Measurements from ENCODE around the gene PDE3B. TPM values are rescaled to one million over a fixed set of nuclear protein-coding genes. Genes with fewer than 3 reads are reported as not detected.

Gene PDE3B
- total RNA-seq, 3 donors from 2014 or later: 14.1 to 177 (median 17.3) TPM

DNA sequence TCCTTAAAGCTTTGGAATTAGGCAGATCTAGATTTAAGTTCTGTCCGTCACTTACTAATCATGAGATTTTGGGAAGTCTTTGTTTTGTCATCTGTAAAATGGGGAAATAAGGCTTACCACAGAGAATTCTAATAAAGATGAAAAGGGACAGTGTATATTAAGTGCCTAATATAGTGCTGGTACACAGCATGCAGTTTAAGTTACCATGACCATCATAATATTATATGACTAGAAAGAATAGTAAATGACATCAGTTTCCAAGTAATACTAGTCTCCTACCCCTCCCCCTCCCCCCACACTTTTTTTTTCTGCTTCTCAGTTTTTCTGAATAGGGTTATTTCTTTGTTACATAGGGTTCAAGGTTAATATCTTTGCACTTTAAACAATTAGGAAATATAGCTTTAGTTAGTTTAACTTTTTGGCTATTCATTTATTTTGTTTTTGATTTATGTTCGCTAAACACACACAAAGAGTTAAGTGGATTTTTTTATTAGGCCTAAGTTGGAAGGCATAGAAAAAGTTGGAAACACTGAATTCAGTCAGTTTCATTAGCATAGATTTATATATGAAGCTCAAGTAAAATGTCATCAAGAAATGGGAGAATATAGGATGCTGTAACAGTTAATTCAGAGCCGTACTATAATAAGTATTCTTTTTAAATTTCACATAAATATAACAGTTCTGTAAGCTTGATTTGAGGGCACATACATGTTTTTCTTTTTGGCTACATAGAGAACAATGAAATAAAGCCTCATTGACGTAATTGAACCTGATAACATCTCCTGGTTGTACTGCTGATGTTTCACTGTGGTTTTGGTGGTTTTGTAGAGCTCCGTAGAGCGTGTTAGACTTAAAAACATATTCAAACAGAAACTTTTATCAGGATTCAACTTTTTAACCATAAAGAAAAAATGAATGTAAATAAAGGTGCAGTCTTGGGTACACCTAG lies 121.2 kb downstream of the PDE3B start:
- no peaks in the 10 kb centered on the region for H3K4me1 ChIP-seq
- intact Hi-C loops (cut with DNase I; ENCODE audit: low total_unique reads): no loop called here
- no peak for DNase-seq (ENCODE audit: low spot score in 2 of 2)
- H3K27ac ChIP-seq: no peak overlapping the region
- peaks cover 0 to 6% of the 10 kb centered on the region in 2 donors for H3K27me3 ChIP-seq
- H3K4me3 ChIP-seq: no peak overlapping the region
- H3K9me3 ChIP-seq: no peaks in the 10 kb centered on the region
- no peak for TF ChIP-seq CTCF (IDR thresholded peaks at IDR 0.05)
- no peaks in the 10 kb centered on the region for H3K36me3 ChIP-seq

DNA sequence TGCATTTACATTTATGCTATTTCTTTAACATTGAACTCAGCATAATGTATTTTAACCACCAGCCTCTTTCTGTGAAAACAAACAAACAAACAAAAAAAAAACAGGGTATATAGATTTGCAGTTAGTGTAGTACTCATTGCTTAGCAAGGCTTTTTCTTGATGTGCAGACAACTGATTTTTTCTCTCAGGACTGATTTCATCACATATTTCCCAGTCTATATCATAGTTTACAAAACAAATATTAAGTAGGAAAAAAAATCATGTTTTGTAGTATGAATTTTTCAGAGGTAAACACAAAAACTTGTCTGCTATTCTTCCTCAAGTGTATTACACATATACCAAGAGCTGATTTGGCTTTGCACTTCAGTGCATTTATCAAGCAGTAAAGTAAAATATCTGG lies 123.0 kb downstream of the PDE3B start:
- H3K27me3 ChIP-seq: peaks cover 0 to 6% of the 10 kb centered on the region in 2 donors
- H3K4me3 ChIP-seq: no peak overlapping the region
- DNase-seq (ENCODE audit: low spot score in 2 of 2): no peak
- no peaks in the 10 kb centered on the region for H3K4me1 ChIP-seq
- no peaks in the 10 kb centered on the region for H3K9me3 ChIP-seq
- intact Hi-C loops (cut with DNase I; ENCODE audit: low total_unique reads): no loop called here
- TF ChIP-seq POLR2AphosphoS5 (IDR thresholded peaks at IDR 0.05): no peak
- no peak for TF ChIP-seq POLR2A (IDR thresholded peaks at IDR 0.05)
- no peak for TF ChIP-seq CTCF (IDR thresholded peaks at IDR 0.05)
- H3K27ac ChIP-seq: no peak overlapping the region
- no peaks in the 10 kb centered on the region for H3K36me3 ChIP-seq

- Histone ChIP-seq H3K9me3 (no peaks in the 10 kb centered on the region), H3K4me3 (no peak overlapping the region), H3K27me3 (peaks cover 0 to 6% of the 10 kb centered on the region in 2 donors), H3K27ac (no peak overlapping the region), H3K4me1 (no peaks in the 10 kb centered on the region), H3K36me3 (no peaks in the 10 kb centered on the region)
- no peak for DNase-seq (ENCODE audit: low spot score in 2 of 2)
- intact Hi-C loops (cut with DNase I; ENCODE audit: low total_unique reads): no loop called here
- TF ChIP-seq POLR2A (IDR thresholded peaks at IDR 0.05) (no peak), CTCF (IDR thresholded peaks at IDR 0.05) (no peak), POLR2AphosphoS5 (IDR thresholded peaks at IDR 0.05) (no peak)
These were observed 125.1 kb downstream of the PDE3B start for GRCh38 chr11:14768526-14769188.

GRCh38 chr11:14773755-14774154 lies 130.2 kb downstream of the PDE3B start:
- no peak overlapping the region for H3K27ac ChIP-seq
- DNase-seq (ENCODE audit: low spot score in 2 of 2): no peak
- no peak overlapping the region for H3K4me3 ChIP-seq
- intact Hi-C loops (cut with DNase I; ENCODE audit: low total_unique reads): no loop called here
- H3K4me1 ChIP-seq: no peaks in the 10 kb centered on the region
- H3K36me3 ChIP-seq: no peaks in the 10 kb centered on the region
- no peak for TF ChIP-seq POLR2AphosphoS5 (IDR thresholded peaks at IDR 0.05)
- TF ChIP-seq CTCF (IDR thresholded peaks at IDR 0.05): no peak
- TF ChIP-seq POLR2A (IDR thresholded peaks at IDR 0.05): no peak
- no peaks in the 10 kb centered on the region for H3K9me3 ChIP-seq
- no peaks in the 10 kb centered on the region for H3K27me3 ChIP-seq

GRCh38 chr11:14774721-14775120 lies 131.1 kb downstream of the PDE3B start:
- Histone ChIP-seq H3K4me1 (no peaks in the 10 kb centered on the region), H3K9me3 (no peaks in the 10 kb centered on the region), H3K27ac (no peak overlapping the region), H3K4me3 (no peak overlapping the region), H3K36me3 (no peaks in the 10 kb centered on the region), H3K27me3 (no peaks in the 10 kb centered on the region)
- DNase-seq (ENCODE audit: low spot score in 2 of 2): no peak
- intact Hi-C loops (cut with DNase I; ENCODE audit: low total_unique reads): no loop called here
- TF ChIP-seq CTCF (IDR thresholded peaks at IDR 0.05): no peak
- no peak for TF ChIP-seq POLR2AphosphoS5 (IDR thresholded peaks at IDR 0.05)
- no peak for TF ChIP-seq POLR2A (IDR thresholded peaks at IDR 0.05)

Data from breast epithelium (tissue), 4 donors.